HG03457 (cell line): ENCODE results near the gene MAMSTR.

Source experiments
- ATAC-seq: cut with Tn5 transposase; IDR thresholded peaks from one replicate; pipeline ENCODE4 v1.9.1; 2021; ENCODE audit warnings: moderate number of reproducible peaks; ENCODE audit not compliant: unreplicated experiment

MAMSTR gene

DNA sequence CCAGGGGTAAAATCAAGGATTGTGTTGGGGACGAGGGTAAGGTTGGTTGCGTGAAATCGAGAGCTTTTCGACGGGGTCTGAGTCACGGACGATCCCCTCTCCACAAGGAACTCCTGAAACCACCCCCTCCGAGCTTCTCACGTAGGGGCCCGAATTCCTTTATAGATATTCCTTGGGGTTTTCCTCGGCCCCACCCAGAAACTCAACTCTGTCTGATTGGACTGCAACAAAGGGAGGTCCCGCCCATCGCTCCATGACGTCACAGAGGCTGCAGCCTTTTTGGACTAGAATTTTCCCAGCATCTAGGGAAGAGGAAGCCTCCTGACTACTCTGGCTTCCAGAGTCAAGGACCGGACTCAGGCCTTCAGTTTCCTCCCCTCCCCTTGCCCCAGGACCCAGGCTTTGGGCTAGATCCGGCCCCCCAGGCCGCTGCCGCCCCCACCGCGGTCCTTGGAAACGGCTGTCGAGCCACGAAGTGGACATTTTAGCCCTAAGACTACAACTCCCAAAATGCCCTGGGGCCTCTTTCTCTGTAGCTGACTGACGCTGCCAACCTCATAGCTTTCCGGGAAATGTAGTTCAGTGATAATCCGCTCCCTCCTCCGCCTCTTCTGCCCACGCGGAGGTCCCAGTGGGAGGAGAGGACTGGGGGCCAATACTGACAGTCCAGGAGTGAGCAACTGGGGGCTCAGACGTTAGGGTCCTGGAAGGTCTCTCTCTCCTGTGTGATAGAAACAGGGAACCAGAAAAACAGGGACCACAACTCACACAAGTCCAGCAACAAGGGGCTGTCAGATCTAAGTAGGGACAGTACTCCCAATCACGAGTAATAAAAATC, 27.4 kb upstream of the MAMSTR start, which contains the start of gene IZUMO1:
IZUMO1 (minus strand) TSS at position 172 of the 838 bp plus-strand sequence. CDS start 1,050 bp downstream, outside the sequence.
- ATAC-seq: no peak

DNA sequence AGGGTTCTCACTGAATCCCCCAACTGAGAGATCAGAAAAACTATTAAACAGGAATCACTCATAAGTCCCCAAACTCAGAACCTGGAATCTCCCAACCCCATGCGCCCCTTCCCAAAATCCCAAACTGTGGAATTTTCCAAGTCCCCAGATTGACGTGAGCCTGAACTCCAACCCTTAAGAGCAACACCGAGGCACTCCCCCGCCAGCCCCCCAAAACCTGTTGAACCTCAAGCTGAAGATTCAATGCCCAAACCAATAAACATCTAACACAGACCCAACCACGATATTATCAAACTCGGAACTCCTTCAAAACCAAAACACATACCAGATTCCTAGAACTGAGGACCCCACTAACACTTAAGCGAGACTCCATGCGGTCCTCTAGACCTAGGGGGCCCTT, 26.6 kb upstream of the MAMSTR start:
- no peak for ATAC-seq

DNA sequence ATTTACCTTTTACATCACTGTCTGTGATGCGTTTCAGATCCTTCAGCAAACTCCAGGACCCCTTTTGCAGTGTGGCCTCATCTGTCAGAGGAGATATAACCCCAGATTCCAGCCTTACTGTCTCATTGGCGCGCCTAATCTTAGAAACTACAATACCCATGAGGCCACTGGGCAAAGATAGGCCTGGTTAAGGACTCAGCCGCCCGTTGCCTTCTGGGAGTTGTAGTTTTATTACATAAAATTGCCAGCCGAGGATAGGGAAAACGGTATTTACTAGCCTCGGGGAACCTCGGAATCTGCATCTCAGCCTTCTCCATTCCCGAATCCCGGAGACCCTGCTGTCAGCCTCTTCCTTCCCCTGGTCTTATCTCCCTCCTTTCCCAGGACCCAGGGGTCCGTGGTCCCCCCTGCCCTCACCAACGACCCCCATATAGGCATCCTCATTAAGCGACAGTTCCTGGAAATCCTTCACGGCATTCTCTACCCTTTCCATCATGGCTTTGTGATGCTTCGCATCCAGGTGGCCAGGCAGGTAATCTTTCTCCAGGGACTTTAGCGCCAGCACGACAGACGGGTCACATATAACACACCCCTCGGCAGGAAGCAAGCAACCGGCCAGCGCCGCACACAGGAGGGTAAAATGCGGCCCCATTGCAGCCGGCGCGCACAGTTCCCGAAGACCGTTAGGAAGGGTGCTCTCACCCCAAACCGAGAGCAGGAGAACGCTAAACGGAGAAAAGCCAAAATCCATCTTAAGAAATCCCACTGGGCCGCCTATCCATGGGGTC, 25.9 kb upstream of the MAMSTR start:
- ATAC-seq: no peak

DNA sequence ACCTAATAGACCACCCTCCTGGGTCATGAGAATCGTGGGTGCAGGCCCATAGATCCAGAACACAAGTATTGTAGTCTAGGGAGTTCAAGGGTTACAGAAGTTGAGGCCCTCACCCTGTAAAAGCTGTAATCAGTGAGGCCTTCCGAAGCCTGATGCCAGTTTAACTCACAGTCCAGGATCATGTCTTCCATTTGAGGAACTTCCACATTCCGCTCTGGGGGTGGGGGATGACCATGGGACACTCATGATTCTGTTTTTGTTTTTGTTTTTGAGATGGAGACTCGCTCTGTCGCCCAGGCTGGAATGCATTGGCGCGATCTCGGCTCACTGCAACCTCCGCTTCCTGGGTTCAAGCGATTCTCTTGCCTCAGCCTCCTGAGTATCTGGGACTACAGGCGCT, 22.6 kb upstream of the MAMSTR start:
- no peak for ATAC-seq

DNA sequence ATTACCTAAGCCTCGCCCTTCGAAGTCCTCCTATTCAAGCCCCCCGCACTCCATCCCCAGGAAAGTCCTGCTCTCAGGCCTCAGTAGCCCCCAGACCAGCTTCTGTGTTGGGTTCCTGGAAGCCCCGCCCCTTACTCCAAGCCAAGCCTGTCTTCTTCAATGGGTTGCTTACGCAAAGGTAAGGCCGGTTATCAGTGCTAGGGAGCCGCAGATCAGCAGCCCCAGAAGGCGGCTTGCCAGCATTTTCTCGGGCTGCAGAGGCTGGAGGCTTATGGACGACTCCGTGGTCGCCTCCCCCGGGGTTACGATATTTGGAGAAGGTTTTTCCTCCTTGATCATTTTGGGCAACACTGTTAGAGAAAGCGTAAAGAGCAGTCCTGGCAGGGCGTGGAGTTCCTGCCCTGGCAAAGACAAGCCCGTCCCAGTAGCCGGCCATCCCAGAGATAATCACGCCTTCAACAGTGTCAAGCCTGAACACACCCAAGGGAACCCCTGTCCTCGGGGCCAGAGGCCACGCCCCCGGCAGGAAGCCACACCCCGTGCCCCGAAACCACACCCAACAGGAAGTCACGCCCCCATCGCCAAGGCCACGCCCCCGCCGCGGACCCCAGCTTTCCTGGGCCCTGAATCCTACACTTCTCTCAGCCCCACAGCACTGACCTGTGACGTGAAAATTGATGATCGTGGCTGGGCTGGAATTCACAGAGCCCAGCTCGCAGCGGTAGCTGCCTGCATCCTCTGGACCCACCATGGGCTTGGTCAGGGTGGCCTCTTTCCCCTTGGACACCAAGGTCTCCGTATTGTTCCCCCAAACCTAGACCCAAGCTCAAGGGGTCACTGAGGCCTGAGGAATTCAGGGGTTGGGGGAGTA, 21.8 kb upstream of the MAMSTR start:
- ATAC-seq: no peak

DNA sequence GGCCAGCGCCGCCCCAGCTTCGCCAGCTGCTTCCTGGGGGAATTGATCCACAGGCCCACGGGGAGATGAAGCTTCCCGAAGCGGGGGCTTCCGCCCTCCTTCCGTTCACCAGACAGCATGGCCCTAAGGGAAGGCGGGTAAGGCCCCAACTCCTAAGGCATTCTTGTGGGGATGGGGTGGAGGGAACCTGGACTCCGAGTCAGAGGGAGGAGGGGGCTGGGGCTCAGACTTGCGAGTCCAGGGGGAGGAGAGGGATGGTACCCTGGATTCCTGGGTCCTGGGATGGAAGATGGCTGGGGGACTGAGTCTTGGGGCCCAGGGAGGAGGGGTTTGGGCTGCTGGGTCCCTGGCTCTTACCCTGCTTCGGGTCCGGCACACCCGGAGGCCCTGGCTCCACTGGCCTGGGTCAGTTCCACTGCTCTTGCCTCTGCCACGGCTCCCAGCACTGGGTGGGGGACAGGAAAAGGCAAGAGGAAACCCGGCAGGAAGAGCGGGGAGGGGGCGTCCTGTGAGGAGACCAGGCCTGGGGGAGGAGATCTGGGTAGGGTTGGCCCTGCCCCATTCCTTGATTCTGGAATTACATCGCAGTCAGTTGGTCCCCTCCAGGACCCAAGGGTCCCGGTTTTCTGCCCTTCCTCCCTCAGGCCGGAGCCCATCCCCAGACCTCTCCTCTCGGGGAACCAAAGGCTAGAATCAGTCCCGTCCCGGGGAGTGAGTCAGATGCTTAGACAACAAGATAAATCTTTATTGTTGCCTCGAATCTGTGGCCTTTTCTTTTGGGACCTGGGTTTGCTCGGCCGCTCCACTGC, 20.8 kb upstream of the MAMSTR start, which contains the start of gene RASIP1:
RASIP1 (minus strand) TSS at position 447 of the 809 bp plus-strand sequence; CDS start at position 119, 328 bp downstream.
- ATAC-seq: no peak

DNA sequence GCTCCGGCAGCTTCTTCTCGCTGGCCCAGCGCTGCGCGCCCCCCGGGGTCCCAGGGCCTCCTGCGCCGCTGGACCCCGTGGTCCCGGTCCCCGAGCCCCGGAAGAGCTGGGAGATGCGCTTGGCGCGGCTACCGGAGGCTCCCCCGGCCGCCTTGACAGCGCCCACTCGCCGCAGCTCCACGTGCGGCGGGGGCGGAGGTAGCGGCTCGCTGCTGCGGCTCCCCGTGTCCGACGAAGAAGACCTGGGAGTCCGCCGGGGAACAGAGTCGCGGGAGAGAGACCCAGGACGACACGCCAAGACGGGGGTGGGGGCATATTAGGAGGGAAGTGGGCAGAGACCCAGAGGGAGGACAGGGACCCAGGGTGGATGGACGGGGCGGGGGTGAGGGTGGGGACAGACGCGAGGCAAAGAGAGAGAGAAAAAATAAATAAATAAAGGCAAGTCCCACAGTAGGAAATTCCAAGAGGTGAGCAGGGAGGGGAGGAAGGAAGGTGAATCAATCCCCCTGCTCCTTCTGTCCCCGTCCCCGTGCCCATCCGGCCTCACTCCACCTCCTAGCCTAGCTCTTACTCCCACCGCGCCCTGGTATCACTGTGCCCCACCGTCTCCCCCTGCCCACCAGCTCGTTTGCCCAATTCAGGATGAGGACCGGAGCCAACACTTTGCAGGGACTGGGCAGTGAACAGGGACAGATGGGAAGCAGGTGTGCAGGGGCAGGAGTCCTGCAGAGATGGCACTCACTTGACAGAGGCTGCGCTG, 20.1 kb upstream of the MAMSTR start:
- no peak for ATAC-seq

DNA sequence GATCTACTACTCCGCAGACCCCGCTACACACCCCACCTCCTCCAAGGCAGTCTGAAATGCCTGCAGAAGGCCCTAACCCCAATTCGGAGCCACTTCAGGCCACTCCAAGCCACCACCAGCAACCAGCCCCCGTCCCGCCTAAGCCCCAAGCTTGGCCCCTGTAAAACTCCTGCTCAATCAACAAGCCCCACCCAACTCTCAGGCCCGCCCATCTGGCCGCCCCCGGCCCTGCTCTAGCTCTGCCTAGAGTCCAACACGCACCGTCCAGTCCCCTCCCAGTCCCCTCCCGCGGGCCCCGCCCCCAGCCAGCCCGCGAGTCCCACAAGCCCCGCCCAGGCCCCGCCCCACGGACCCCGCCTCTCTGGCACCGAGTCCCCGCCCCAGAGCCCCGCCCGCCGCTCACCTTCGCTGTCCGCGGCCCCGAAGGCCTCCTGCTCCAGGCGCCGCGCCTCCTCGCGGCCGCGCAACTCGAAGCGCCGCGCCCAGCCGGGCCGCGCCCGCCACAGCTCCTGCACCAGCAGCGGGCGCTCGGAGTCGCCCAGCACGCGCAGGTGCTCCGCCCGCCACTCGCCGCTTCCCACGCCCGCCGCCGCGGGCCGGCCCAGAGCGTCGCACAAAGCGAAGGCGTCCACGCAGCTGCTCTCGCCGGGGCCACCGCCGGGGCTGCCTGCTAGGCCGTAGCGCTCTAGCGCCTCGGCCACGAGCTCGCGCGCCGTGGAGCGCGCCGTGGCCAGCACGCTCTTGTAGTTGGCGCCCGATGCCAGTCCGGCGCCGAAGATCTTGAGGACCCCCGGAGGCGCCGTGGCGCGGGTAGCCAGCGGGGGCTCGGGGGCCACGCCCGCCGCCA, 19.3 kb upstream of the MAMSTR start:
- ATAC-seq: peak; percentile 59

DNA sequence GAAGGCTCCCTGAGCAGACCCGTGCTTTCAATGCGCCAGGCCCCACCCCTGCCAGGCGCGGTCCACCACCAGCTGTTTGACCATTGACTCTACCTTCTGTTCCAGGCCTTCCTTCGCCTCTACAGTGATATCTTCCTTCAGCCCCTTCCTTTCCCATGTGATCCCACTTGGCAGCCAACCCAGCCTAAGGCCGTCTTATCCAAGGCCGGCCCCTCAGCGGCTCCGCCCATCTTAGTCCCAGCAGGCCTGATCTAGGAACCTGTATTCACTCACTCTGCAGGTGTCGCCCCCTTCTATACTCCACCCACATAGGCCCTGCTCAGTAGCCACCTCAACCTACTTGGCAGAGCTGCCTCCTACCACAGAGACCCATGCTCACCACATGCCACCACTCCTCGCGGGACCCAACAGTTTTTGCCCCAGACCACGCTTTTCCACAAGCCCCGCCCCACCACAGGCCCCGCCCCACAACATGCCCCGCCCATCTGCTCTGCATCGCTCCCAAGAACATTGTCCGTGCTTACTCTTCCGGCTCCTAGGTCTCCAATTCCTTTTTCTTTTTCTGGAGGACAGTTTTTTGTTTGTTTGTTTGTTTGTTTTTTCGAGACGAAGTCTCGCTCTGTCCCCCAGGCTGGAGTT, 18.0 kb upstream of the MAMSTR start:
- no peak for ATAC-seq

DNA sequence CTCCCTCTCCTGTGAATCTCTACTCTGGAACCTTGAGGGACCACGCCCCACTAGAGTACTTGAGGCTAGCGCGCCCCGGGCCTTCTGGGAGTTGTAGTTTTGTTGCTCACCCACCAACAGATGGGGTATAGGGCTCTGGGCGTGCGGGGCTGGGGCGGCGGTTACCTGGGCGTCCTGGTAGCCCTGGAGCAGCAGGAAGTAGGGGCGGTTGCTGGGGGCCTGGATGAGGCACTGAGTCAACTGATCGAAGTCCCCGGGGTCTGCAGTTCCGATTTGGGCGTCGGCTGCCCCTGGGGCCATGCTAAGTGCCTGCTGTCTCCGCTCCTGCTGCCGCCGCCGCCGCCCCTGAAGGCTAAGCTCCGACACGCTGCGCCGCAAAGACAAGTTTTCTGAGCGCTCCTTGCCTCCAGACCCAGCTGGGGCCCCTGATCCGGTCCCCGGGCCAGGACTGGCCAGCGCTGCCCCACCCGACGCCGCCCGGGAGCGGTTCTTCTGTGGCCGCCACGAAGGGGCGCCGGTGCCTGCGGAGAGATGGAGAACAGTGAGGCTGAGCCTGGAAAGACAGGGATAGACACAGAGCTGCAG, 15.6 kb upstream of the MAMSTR start:
- ATAC-seq: no peak

DNA sequence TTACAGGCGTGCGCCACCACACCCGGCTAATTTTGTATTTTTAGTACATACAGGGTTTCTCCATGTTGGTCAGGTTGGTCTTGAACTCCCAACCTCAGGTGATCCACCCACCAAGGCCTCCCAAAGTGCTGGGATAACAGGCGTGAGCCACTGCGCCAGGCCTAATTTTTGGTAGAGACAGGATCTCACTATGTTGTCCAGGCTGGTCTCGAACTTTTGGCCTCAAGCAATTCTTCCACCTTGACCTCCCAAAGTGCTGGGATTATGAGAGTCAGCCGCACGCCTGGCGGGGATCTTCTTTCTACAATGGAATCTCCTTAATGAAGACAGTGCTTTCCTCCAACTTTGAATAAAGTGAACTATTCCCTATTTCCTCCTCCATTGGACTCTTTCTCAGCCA, 15.1 kb upstream of the MAMSTR start:
- no peak for ATAC-seq

DNA sequence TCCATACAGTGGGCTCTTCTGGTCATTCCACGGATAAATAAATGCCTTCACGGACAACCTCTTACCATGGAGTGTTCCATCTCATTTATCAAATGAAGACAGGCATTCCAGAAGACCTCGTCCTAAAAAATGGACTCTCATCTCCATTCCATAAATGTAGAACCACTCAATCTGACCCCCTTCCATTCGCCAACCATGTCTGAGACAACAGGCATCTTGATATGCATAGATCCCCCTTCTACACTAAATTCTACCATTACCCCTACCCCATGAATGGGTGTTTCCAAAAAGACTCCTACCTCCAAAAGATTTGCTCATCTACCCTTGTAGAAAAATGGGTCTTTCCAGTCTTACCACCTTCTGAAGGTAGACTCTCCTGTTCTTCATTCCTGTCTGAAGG, 11.9 kb upstream of the MAMSTR start:
- no peak for ATAC-seq

DNA sequence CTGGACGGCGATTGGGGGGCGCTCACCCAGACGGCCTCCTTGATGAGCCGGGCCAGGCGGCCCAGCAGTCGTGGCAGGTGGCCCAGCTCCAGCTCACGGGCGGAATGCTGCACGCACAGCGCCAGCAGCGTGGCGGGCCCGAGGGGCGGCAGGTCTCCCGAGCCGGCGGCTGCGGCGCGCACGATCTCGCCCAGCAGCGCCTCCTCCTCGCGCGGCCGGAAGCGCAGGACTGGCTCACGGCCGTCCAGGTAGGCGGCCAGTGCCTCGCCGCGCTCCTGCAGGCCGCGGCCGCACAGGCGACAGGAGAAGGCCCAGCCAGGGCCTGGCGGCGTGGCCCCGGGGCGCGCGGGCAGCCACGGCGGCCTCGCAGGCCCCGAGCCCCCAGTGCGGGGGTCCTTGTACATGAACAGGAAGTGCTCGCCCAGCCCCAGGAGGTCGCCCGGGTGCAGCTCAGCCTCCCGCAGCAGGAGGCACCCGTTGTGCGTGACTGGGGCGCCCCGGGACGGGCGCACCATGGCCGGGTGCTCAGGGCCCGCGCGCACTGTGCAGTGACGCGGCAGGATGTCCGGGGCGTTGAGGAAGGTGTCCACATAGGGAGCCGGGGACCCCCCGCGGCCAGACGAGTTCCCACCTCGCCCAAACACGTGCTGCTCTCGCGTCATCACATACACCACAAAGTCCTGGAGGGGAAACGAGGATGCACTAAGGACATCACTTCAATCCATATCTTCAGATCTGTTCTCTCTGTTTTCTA, 9.6 kb upstream of the MAMSTR start:
- ATAC-seq: no peak

DNA sequence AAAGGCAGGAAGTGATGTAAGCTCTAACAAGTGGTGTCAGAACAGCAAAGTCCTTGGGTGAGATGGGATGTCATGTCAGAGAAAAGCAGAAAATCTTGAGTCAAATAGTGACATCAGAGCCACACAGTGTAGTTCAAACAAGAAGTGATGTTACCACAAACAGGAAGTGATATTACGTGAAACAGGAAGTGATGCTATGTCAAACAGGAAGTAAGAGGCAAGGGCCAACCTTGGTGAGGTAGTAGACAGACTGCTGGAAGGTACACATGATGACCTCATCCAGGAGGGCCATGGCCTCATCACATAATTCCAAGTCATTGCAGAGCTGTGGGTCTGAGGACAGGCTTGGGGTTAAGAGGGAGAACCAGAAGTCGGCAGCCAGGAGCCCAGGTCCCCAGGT, 7.0 kb upstream of the MAMSTR start:
- no peak for ATAC-seq

DNA sequence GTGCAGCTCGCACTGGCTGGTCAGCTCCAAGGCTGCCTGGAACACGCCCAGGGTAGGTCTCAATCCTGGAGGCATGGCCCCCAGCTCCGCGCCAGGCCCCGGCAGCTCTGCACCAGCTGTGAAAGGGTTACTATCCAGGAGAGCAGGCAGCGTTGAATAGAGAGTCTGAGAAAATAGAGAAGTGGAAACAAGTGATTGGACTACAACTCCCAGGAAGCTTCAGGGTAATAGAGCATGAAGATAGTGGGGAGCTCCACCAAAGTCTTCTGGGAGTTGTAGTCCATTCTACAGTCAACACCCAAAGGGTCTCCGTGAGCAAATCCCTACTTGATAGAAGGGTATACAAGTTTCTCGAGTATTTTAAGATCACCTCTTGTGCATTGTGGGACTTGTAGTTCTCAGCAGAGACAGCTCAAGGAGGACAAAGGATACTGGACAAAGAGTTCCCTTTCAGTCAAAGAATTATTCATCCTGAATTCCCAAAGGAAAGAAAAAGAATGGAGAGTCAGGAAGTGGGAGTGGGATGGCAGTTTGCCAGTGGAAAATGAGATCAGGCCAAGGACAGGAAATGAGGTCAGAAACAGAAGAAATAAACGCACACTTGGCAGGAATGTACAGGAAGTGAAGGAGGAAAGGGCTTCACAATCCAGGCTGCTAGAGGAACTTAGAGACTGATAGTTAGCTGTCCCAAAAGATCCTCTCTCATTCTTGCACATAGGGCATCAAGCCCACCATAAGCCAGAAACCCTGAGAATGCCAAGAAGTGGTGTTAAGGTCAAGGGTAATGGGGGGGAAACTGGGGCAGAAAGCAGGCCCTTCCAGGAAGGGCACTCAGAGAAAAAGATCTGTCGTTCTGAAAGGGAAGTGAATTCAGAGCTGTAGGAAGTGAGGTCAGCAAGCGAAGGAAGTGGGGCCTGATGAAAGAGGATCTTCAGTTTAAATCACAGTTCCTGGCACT, 5.5 kb upstream of the MAMSTR start:
- ATAC-seq: no peak

DNA sequence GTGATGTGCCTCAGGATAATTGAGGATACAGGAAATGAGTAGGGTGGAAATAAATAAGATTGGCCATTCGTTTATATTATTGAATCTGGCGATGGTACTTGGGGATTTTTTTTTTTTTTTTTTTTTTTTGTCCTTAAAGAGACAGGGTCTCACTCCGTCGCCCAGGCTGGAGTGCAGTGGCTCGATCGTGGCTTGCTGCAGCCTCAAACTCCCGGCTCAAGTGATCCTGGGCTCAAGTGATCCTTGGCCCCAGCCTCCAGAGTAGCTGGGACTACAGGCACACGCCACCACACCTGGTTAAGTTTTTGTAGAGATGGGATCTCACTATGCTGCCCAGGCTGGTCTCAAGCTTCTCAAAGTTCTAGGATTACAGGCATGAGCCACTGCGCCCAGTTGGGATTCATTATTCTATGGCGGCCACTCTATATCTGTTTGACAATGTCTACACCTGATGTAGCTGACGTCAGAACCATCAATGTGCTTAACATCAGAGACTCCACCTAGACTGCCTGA, 2.7 kb upstream of the MAMSTR start:
- ATAC-seq: no peak
